ENCODE data around the gene PRPF6. TPM values are rescaled to one million over a fixed set of nuclear protein-coding genes. Genes with fewer than 3 reads are reported as not detected.

The PRPF6 gene
- total RNA-seq, 2 donors from 2014 or later: 77.5 to 95.7 TPM

DNA sequence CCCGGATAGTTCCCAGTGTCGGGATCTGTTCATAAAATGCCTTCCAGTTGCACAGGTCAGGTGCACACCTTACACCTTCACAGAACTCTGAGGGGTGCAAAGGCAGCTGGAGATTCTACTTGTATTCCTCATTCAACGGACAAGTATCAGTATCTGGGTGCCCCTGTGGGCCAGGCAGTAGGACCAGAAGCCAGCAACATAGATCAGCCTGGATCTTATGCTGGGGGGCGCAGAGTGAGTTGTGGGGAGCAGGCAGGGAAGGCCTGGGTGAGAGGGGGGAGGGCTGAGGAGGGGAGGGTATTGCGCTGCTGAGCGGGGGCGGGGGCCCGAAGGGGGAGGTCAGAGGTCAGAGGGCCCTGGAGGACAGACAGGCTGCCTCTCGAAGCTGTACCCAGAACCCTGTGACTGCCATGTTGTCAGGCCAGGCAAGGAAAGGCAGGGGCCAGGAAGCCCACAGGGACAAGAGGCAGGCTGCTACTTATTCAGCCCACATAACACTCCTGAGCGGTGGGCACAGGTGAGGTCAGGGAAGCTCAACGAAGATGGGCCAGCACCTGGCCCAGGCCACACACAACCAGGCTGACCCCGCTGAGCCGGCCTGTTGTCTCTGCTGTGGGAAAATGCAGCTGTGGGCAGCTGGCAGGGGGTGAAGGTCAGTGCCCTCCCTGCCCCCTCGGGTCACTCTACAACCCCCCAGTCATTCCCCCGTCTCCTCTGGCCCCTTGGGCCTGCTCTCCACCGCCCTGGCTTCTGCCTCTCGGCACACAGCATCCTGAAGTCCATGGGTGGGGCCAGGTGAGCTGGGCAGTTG lies 100.1 kb downstream of the PRPF6 start:
- H3K4me1 Mint-ChIP-seq (ENCODE audit: low read depth): peaks cover 42% of the 10 kb centered on the region
- peak overlapping the region; percentile 75 to 78 for H3K4me3 Mint-ChIP-seq
- H3K9me3 Mint-ChIP-seq: no peaks in the 10 kb centered on the region
- no peak overlapping the region for H3K27ac Mint-ChIP-seq
- no peaks in the 10 kb centered on the region for H3K36me3 Mint-ChIP-seq (ENCODE audit: insufficient read depth in 2 of 2)
- peaks cover 6% of the 10 kb centered on the region for H3K27me3 Mint-ChIP-seq (ENCODE audit: low read depth)
- ATAC-seq (replicated peaks in 1 of 2): no peak
- no peak for DNase-seq

DNA sequence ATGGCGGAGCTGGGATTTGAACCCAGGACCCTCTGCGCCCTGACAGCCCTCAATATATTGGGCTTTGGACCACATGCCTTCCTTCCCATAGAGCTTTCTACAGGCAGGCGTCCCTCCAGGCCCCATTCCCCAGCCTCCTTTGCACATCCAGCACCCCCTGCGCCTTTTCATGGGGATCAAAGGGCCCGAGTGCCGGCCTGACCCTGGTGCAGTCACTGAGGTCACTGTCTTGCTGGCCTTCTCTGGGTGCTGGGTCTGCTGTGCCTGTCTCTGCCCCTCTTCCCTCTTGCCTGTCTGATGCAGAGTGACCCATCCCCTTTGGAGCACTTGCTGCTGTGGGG lies 100.7 kb downstream of the PRPF6 start:
- Mint-ChIP-seq H3K36me3 (ENCODE audit: insufficient read depth in 2 of 2) (no peaks in the 10 kb centered on the region), H3K4me1 (ENCODE audit: low read depth) (peaks cover 40% of the 10 kb centered on the region), H3K4me3 (peak overlapping the region in 1 of 2 donors; percentile 53), H3K27ac (peak overlapping the region; percentile 68), H3K9me3 (peaks cover 0 to under 1% of the 10 kb centered on the region in 2 donors), H3K27me3 (ENCODE audit: low read depth) (peaks cover 6% of the 10 kb centered on the region)
- ATAC-seq (replicated peaks in 1 of 2) (no peak), DNase-seq (no peak)

DNA sequence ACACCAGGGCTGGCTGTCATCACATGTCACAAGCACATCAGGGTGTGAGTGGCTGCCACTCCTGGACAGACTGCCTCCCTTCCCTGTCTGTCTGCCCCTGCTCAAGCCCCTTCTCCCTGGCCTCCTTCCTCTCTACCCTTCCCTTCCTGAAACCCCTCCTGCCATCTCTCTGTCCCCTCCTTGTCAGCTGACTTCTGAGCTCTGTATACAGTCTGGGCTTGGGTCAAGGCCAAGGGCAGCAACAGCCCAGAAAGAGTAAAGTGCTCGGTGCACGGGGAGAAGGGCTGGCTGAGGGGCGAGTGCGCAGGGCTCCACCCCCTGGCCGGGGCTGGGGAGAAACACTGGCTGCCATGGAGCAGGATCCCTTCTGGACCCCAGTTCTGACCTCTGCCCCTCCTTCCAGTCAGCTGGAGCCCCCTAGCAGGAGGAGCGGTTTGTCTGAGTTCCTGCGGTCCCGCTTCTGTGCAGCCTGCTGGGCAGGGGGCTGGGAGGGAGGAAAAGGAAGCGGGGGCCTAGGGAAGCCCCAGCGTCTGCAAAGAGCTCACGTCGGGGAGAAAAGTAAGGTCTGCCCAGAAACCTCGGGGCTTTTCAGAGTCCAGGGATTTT lies 101.3 kb downstream of the PRPF6 start:
- H3K9me3 Mint-ChIP-seq: peaks cover 0 to 2% of the 10 kb centered on the region in 2 donors
- no peak for DNase-seq
- peak overlapping the region; percentile 78 to 88 for H3K4me3 Mint-ChIP-seq
- no peaks in the 10 kb centered on the region for H3K36me3 Mint-ChIP-seq (ENCODE audit: insufficient read depth in 2 of 2)
- peaks cover 6% of the 10 kb centered on the region for H3K27me3 Mint-ChIP-seq (ENCODE audit: low read depth)
- no peak overlapping the region for H3K27ac Mint-ChIP-seq
- no peak for ATAC-seq (replicated peaks in 1 of 2)
- peaks cover 40% of the 10 kb centered on the region for H3K4me1 Mint-ChIP-seq (ENCODE audit: low read depth)

Other genes starting within 250 kb of the PRPF6 start
- 10 to 100 TPM; 13.4 to 21.1 TPM for gene LIME1, start 244.5 kb upstream of the PRPF6 start, total RNA-seq
- gene SLC2A4RG, start 241.4 kb upstream of the PRPF6 start, total RNA-seq: 10 to 100 TPM; 43.5 to 47.0 TPM
- gene ZBTB46, start 149.9 kb upstream of the PRPF6 start, total RNA-seq: 1 to 10 TPM; 2.7 to 8.2 TPM
- gene ABHD16B, start 119.6 kb upstream of the PRPF6 start, total RNA-seq: under 1 TPM in 1 of 2 donors, not detected in 1; 0.22 TPM
- 10 to 100 TPM; 71.5 to 76.8 TPM for gene TPD52L2, start 115.9 kb upstream of the PRPF6 start, total RNA-seq
- 10 to 100 TPM; 37.6 to 40.5 TPM for gene DNAJC5, start 86.0 kb upstream of the PRPF6 start, total RNA-seq
- 10 to 100 TPM; 27.9 to 33.1 TPM for gene UCKL1, start 24.7 kb upstream of the PRPF6 start, total RNA-seq
- gene ZNF512B, start 11.2 kb upstream of the PRPF6 start, total RNA-seq: 10 to 100 TPM; 20.0 to 20.6 TPM
- gene SAMD10, start 1.5 kb upstream of the PRPF6 start, total RNA-seq: 10 to 100 TPM; 54.6 to 77.0 TPM
- 10 to 100 TPM; 28.6 to 35.6 TPM for gene C20orf204, start 55.0 kb downstream of the PRPF6 start, total RNA-seq
- under 1 TPM; 0.46 to 0.72 TPM for gene SOX18, start 68.5 kb downstream of the PRPF6 start, total RNA-seq
- gene TCEA2, start 82.1 kb downstream of the PRPF6 start, total RNA-seq: 10 to 100 TPM; 55.5 to 61.6 TPM
- gene RGS19, start 98.4 kb downstream of the PRPF6 start, total RNA-seq: 10 to 100 TPM; 38.1 to 40.0 TPM
- gene OPRL1, start 99.0 kb downstream of the PRPF6 start, total RNA-seq: 1 to 10 TPM; 1.3 to 1.7 TPM
- gene LKAAEAR1, start 103.3 kb downstream of the PRPF6 start, total RNA-seq: under 1 TPM in 1 of 2 donors, not detected in 1; 0.29 TPM
- gene NPBWR2, start 126.4 kb downstream of the PRPF6 start, total RNA-seq: not detected
- under 1 TPM; 0.12 to 0.23 TPM for gene MYT1, start 183.3 kb downstream of the PRPF6 start, total RNA-seq